Measurements from ENCODE around the gene DLGAP1.

The DLGAP1 gene

GRCh38 chr18:3815991-3816390 is 639.1 kb downstream of the DLGAP1 start:
- DNase-seq (ENCODE audit: low spot score), result no peak
- in situ Hi-C loops (cut with MboI; ENCODE audit: low pct_unique_long_range_greater_than_20kb, low sequenced_read_pairs, unreplicated experiment), result no loop called here
- TF ChIP-seq CTCF (IDR thresholded peaks at IDR 0.05; ENCODE audit: extremely low read depth, insufficient read depth, missing control alignments), result no peak

GRCh38 chr18:3814816-3815215 is 640.3 kb downstream of the DLGAP1 start:
- no peak for DNase-seq (ENCODE audit: low spot score)
- TF ChIP-seq CTCF (IDR thresholded peaks at IDR 0.05; ENCODE audit: extremely low read depth, insufficient read depth, missing control alignments), result no peak
- in situ Hi-C loops (cut with MboI; ENCODE audit: low pct_unique_long_range_greater_than_20kb, low sequenced_read_pairs, unreplicated experiment), result no loop called here

GRCh38 chr18:3810296-3810695 is 644.8 kb downstream of the DLGAP1 start:
- in situ Hi-C loops (cut with MboI; ENCODE audit: low pct_unique_long_range_greater_than_20kb, low sequenced_read_pairs, unreplicated experiment), result no loop called here
- no peak for DNase-seq (ENCODE audit: low spot score)
- TF ChIP-seq CTCF (IDR thresholded peaks at IDR 0.05; ENCODE audit: extremely low read depth, insufficient read depth, missing control alignments), result no peak

- TF ChIP-seq CTCF (IDR thresholded peaks at IDR 0.05; ENCODE audit: extremely low read depth, insufficient read depth, missing control alignments), result no peak
- in situ Hi-C loops (cut with MboI; ENCODE audit: low pct_unique_long_range_greater_than_20kb, low sequenced_read_pairs, unreplicated experiment), result no loop called here
- no peak for DNase-seq (ENCODE audit: low spot score)
Measured at GRCh38 chr18:3808985-3809780, 645.9 kb downstream of the DLGAP1 start.

- DNase-seq (ENCODE audit: low spot score), result no peak
- no peak for TF ChIP-seq CTCF (IDR thresholded peaks at IDR 0.05; ENCODE audit: extremely low read depth, insufficient read depth, missing control alignments)
- in situ Hi-C loops (cut with MboI; ENCODE audit: low pct_unique_long_range_greater_than_20kb, low sequenced_read_pairs, unreplicated experiment), result no loop called here
Measured at GRCh38 chr18:3806656-3807055, 648.5 kb downstream of the DLGAP1 start.

- TF ChIP-seq CTCF (IDR thresholded peaks at IDR 0.05; ENCODE audit: extremely low read depth, insufficient read depth, missing control alignments), result no peak
- in situ Hi-C loops (cut with MboI; ENCODE audit: low pct_unique_long_range_greater_than_20kb, low sequenced_read_pairs, unreplicated experiment), result no loop called here
- no peak for DNase-seq (ENCODE audit: low spot score)
Measured at GRCh38 chr18:3804336-3804735, 650.8 kb downstream of the DLGAP1 start.

All from GM13977 (cell line).